ENCODE results near the gene ACOX3. TPM values are rescaled to one million over a fixed set of nuclear protein-coding genes. Genes with fewer than 3 reads are reported as not detected.
A peak's percentile ranks its signal among the peaks of the same experiment; 100 is the strongest.

The ACOX3 gene
- total RNA-seq, 1 donor from 2014 or later, result 34.0 TPM

DNA sequence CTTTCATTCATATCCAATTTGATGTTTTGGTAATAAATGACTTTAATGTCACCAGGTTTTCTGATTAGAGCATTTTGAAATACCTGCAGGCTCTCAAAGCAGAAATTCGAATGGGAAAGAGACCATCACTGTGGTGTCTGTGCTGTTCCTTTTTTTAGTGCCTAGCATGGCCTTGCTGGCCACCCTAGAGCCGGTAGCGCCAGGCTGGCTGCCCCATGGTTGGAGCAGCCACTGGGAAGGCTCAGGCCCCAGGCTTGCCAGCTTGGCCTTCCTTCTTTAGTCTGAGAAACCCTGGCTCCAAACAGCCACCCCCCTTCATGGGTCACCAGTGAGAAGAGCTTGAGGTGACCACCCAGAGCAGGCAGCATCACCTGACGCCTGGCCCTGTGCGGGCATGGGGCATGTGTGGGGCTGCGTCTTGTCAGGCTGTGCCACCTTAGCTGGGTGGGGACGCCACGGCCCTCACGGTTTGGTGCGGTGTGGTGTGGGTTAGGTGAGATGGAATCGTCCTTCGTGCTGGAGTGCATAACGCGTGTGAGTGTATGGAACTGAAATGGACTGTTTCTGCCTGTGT, 30.0 kb upstream of the ACOX3 start:
- H3K4me3 Mint-ChIP-seq, result no peak overlapping the region
- peaks cover 7% of the 10 kb centered on the region for H3K4me1 Mint-ChIP-seq (ENCODE audit: unreplicated experiment)
- H3K36me3 Mint-ChIP-seq, result peaks cover under 1% of the 10 kb centered on the region
- H3K27ac Mint-ChIP-seq, result no peak overlapping the region
- no peak for DNase-seq (ENCODE audit: extremely low spot score, unreplicated experiment)
- no peaks in the 10 kb centered on the region for H3K9me3 Mint-ChIP-seq
- TF ChIP-seq, protein P1, sequence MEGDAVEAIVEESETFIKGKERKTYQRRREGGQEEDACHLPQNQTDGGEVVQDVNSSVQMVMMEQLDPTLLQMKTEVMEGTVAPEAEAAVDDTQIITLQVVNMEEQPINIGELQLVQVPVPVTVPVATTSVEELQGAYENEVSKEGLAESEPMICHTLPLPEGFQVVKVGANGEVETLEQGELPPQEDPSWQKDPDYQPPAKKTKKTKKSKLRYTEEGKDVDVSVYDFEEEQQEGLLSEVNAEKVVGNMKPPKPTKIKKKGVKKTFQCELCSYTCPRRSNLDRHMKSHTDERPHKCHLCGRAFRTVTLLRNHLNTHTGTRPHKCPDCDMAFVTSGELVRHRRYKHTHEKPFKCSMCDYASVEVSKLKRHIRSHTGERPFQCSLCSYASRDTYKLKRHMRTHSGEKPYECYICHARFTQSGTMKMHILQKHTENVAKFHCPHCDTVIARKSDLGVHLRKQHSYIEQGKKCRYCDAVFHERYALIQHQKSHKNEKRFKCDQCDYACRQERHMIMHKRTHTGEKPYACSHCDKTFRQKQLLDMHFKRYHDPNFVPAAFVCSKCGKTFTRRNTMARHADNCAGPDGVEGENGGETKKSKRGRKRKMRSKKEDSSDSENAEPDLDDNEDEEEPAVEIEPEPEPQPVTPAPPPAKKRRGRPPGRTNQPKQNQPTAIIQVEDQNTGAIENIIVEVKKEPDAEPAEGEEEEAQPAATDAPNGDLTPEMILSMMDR (conservative IDR thresholded peaks at IDR 0.05), result no peak
- H3K27me3 Mint-ChIP-seq, result no peaks in the 10 kb centered on the region

DNA sequence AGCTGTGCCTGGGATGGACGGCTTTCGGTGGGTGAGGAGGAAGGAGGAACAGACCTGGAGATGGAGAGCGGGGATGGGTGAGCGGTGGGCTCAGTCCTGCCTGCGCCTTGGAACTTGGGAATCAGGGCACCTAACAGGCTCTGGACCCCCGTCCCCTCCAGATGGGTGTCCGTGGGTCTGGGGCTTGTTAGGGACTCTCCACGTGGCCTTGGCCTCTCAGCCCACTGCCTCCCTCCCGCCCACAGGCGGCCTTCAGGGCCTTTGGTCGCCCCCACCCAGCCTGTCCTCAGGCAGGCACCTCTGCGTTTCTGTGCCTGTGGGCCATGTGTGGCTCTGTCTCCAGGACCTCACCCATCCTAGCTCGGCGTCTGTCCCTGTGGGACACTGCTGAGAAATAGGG, 29.0 kb upstream of the ACOX3 start:
- Mint-ChIP-seq H3K4me1 (ENCODE audit: unreplicated experiment) (peaks cover 7% of the 10 kb centered on the region), H3K27ac (no peak overlapping the region), H3K27me3 (no peaks in the 10 kb centered on the region), H3K36me3 (peaks cover 4% of the 10 kb centered on the region), H3K9me3 (no peaks in the 10 kb centered on the region), H3K4me3 (no peak overlapping the region)
- TF ChIP-seq, protein P1 (conservative IDR thresholded peaks at IDR 0.05), result no peak
- DNase-seq (ENCODE audit: extremely low spot score, unreplicated experiment), result no peak

DNA sequence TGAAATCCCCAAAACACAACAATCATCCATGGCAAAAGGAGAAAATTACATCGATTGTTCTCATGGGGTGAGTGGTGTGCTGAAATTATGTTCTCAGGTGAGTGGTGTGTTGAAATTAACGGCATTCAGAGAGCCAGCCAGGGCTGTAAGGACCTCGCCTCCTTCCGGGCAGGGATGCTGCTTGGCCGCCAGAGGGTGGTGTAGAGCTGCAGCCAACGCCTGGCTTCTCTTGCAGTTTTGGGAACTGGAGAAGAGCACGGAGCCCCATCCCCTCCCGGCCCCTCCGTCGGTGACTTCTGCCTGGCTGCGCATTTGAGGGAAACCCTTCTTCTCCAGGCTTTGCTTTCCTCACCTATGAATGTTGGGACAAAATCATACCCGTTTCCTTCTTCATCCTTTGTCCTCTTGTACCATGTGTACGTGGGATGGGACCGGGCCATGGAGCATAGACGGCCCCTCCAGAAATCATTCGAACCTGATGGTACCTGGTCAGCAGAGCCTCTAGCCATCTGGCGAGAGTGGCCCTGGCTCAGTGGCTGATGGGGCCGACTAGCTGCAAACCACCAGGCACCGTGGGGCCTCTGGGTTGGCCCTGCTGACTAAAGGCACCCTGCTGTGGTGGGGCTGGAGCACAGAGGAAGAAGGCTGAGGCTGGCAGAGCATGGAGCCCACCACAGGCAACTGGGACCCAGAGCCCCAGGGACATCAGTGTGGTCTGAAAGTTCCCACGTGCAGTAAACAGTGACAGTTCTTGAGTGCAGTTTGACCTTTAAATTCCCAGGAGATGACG, 28.4 kb upstream of the ACOX3 start:
- DNase-seq (ENCODE audit: extremely low spot score, unreplicated experiment), result no peak
- H3K36me3 Mint-ChIP-seq, result peaks cover 4% of the 10 kb centered on the region

DNA sequence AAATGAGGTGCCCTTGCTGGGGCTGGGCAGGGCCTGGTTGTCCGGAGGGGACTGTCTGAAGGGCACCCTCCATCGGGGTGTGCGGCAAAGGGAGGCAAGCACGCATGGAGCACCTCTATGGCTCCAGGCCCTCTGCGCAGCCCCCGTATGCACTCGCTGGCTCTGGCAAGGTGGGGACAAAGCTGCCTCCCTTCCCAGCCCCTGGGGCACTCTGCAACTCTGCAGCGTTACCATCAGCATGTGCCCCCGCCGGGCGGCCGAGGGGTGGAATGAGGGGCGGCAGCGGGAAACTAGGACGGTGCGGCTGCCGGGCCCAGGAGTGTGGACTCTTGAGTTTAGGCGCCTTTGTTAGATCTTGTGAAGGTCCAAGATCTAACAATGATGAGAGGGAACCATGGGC, 26.5 kb upstream of the ACOX3 start:
- Mint-ChIP-seq H3K27me3 (no peaks in the 10 kb centered on the region), H3K4me1 (ENCODE audit: unreplicated experiment) (peaks cover 4% of the 10 kb centered on the region), H3K27ac (no peak overlapping the region), H3K9me3 (no peaks in the 10 kb centered on the region), H3K4me3 (no peak overlapping the region), H3K36me3 (peaks cover 4% of the 10 kb centered on the region)
- DNase-seq (ENCODE audit: extremely low spot score, unreplicated experiment), result no peak
- TF ChIP-seq, protein P1 (conservative IDR thresholded peaks at IDR 0.05), result no peak

More for the DNA sequence above, 28.4 kb upstream of the ACOX3 start:
- Mint-ChIP-seq H3K4me3 (no peak overlapping the region), H3K9me3 (no peaks in the 10 kb centered on the region), H3K4me1 (ENCODE audit: unreplicated experiment) (peaks cover 7% of the 10 kb centered on the region), H3K27ac (peak overlapping the region; percentile 34), H3K27me3 (no peaks in the 10 kb centered on the region)
- TF ChIP-seq, protein P1 (conservative IDR thresholded peaks at IDR 0.05), result peak; percentile 93

DNA sequence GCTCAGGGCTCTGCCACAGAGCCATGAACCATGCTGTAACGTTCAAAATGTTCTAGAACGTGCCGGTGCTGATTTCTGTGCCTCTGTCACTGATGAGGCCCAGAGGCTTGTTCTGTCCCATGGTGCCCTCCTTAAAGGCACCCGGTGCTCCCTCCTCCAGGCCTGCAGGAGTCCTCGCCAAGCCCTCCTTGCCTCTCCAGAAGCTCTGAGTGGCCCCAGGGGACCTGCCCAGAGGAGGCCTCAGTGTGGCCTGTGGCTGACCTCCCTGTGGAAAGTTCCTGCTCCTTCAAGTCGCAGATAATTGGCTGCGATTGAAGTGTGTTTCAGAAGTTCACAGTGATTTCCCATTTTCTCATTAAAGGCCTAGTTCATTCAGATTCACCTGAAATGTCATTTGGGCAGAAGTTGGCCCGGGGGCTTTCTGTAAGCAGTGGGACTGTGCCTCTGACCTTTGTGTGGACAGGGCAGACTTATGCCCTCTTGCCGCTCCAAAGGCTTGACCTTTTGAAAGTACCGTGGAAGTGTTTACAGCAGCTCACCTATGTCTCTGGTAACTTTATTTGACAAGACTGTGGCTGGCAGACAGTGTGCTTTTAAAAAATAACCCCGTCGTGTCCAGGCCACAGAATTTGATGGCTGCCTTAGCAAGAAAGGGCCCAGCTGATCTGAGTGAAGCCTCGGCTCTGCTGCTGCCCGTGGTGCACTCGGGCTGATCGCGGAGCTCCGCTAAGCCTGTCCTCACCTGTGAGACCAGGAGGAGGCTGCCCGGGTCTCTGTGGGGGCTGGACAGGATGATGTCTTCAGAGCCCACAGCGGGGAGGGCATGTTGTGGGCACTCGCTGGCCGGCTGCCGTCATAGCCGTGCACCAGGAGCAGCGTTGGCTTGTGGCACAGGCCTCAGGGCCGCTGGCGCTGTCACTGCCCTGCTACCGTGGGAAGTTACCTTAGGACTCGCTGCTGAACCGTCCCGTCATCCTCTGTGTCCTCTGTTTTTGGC, 25.4 kb upstream of the ACOX3 start:
- Mint-ChIP-seq H3K4me3 (no peak overlapping the region), H3K9me3 (no peaks in the 10 kb centered on the region), H3K27ac (no peak overlapping the region), H3K36me3 (peaks cover 8% of the 10 kb centered on the region), H3K4me1 (ENCODE audit: unreplicated experiment) (peaks cover 4% of the 10 kb centered on the region), H3K27me3 (no peaks in the 10 kb centered on the region)
- TF ChIP-seq, protein P1 (conservative IDR thresholded peaks at IDR 0.05), result no peak
- no peak for DNase-seq (ENCODE audit: extremely low spot score, unreplicated experiment)
